SK-N-SH (cell line): ENCODE results near the gene SPRED2.

Experiments
- CTCF ChIP-seq: fragments of 200-600 bp; sonication (generic); IDR thresholded peaks from 2 replicates; pipeline ENCODE4 v1.6.1; 2017; ENCODE audit warnings: antibody characterized with exemption, mild to moderate bottlenecking, moderate library complexity
- FOXM1 ChIP-seq: IDR thresholded peaks from 2 replicates; pipeline ENCODE4 v1.4.0; 2012; ENCODE audit warnings: low read depth, mild to moderate bottlenecking
- MXI1 ChIP-seq: IDR thresholded peaks from 2 replicates; pipeline ENCODE4 v1.6.1; 2012; ENCODE audit warnings: mild to moderate bottlenecking, low read depth, low read length, improper control_type of control experiment
- POLR2AphosphoS5 ChIP-seq: IDR thresholded peaks from 2 replicates; pipeline ENCODE4 v1.6.1; 2012; ENCODE audit warnings: low read depth, low read length
- RAD21 ChIP-seq: IDR thresholded peaks from 2 replicates; pipeline ENCODE4 v1.6.1; 2012; ENCODE audit warnings: mild to moderate bottlenecking, low read length
- REST ChIP-seq: IDR thresholded peaks from 2 replicates; pipeline ENCODE4 v1.6.1; 2012; ENCODE audit warnings: mild to moderate bottlenecking, low read depth, low read length, moderate library complexity
- TAF1 ChIP-seq: IDR thresholded peaks from 2 replicates; pipeline ENCODE4 v1.6.1; 2012; ENCODE audit warnings: low read depth, mild to moderate bottlenecking, low read length, moderate library complexity, borderline replicate concordance
- YY1 ChIP-seq: IDR thresholded peaks from 2 replicates; pipeline ENCODE4 v1.4.0; 2012; ENCODE audit warnings: low read depth, mild to moderate bottlenecking
- TF ChIP-seq, protein P1 (sequence below): IDR thresholded peaks from 2 replicates; pipeline ENCODE4 v1.4.0; 2012; ENCODE audit warnings: low read depth, borderline replicate concordance

- TF ChIP-seq TAF1 (no peak), FOXM1 (no peak), RAD21 (no peak), REST (no peak), POLR2AphosphoS5 (no peak), YY1 (no peak), CTCF (no peak), MXI1 (no peak)
- TF ChIP-seq, protein P1, sequence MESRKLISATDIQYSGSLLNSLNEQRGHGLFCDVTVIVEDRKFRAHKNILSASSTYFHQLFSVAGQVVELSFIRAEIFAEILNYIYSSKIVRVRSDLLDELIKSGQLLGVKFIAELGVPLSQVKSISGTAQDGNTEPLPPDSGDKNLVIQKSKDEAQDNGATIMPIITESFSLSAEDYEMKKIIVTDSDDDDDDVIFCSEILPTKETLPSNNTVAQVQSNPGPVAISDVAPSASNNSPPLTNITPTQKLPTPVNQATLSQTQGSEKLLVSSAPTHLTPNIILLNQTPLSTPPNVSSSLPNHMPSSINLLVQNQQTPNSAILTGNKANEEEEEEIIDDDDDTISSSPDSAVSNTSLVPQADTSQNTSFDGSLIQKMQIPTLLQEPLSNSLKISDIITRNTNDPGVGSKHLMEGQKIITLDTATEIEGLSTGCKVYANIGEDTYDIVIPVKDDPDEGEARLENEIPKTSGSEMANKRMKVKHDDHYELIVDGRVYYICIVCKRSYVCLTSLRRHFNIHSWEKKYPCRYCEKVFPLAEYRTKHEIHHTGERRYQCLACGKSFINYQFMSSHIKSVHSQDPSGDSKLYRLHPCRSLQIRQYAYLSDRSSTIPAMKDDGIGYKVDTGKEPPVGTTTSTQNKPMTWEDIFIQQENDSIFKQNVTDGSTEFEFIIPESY, result no peak
Observed at GRCh38 chr2:65297544-65297943, 134.9 kb downstream of the SPRED2 start.
